A549 (cell line): ENCODE results near the gene NIN. TPM values are rescaled to one million over a fixed set of nuclear protein-coding genes. Genes with fewer than 3 reads are reported as not detected.

ENCODE experiments used
- ATAC-seq, 2 experiments: fragments of 200-7000 bp in 1 of 2; fragments of >200 bp in 1 of 2; cut with Nextera tagmentation in 1 of 2; cut with Tn5 transposase in 1 of 2; 3 replicates each; pipeline versions ENCODE4 v1.8.0 to v1.9.1; 2018 to 2020; ENCODE audit warnings: mild to moderate bottlenecking in 1 of 2, moderate library complexity in 1 of 2
- CTCF ChIA-PET: fragments of 300-600 bp; sonication (Branson Sonifier 250); formaldehyde crosslinking; extraction: SDS; loops from one replicate; lab custom pipeline; 2021; ENCODE audit warnings: antibody characterized with exemption, inconsistent platforms; lab: Yijun Ruan, JAX
- POLR2A ChIA-PET: fragments of 350-600 bp; formaldehyde crosslinking; extraction: SDS; loops from one replicate; lab custom pipeline; 2021; ENCODE audit warnings: antibody characterized with exemption, inconsistent platforms; lab: Yijun Ruan, JAX
- DNase-seq, 2 experiments: peaks; one replicate each; pipeline versions ENCODE4 v3.0.0 to v3.0.0-alpha.2; 2011 to 2016; ENCODE audit warnings: low read depth in 1 of 2, low spot score in 1 of 2
- FAIRE-seq: peaks from 2 replicates; lab custom pipeline; 2011; peaks lifted over from hg19 to GRCh38; lab: Jason Lieb, UNC
- H3K27ac ChIP-seq, 2 experiments: fragments of >200 bp; sonication (Bioruptor Twin); formaldehyde crosslinking; 3 replicates each; pipeline ENCODE4 v1.5.1; 2016 to 2017
- H3K4me1 ChIP-seq: fragments of >200 bp; sonication (Bioruptor Twin); formaldehyde crosslinking; 3 replicates; pipeline ENCODE4 v1.6.1; 2016
- H3K4me2 ChIP-seq: fragments of >200 bp; sonication (Bioruptor Twin); formaldehyde crosslinking; 3 replicates; pipeline ENCODE4 v1.6.1; 2016
- H3K4me3 ChIP-seq: fragments of >200 bp; sonication (Bioruptor Twin); formaldehyde crosslinking; 3 replicates; pipeline ENCODE4 v1.5.1; 2016
- H3K9me3 ChIP-seq: fragments of >200 bp; sonication (Bioruptor Twin); formaldehyde crosslinking; 3 replicates; pipeline ENCODE4 v1.6.1; 2016
- BHLHE40 ChIP-seq: IDR thresholded peaks from 2 replicates; pipeline ENCODE4 v1.6.1; 2012; ENCODE audit warnings: low read depth, low read length, inconsistent platforms
- EHF ChIP-seq: fragments of 250-450 bp; sonication (Bioruptor Pico); IDR thresholded peaks from 2 replicates; pipeline ENCODE4 v1.5.0; 2020; ENCODE audit warnings: mild to moderate bottlenecking
- EHMT2 ChIP-seq: fragments of 200-600 bp; sonication (generic); IDR thresholded peaks from 2 replicates; pipeline ENCODE4 v1.6.1; 2016; ENCODE audit warnings: antibody characterized with exemption, low read depth, mild to moderate bottlenecking, moderate library complexity
- EP300 ChIP-seq, 2 experiments: fragments of >200 bp; sonication (Bioruptor Twin); formaldehyde crosslinking; IDR thresholded peaks; 2 replicates in 1 of 2; 3 replicates in 1 of 2; pipeline ENCODE4 v1.6.1; 2016 to 2017
- ESRRA ChIP-seq: fragments of 150-350 bp; IDR thresholded peaks from 2 replicates; pipeline ENCODE4 v1.6.1; 2014; ENCODE audit warnings: mild to moderate bottlenecking, low read length, borderline replicate concordance
- FOSL2 ChIP-seq, 2 experiments: fragments of 450-650 bp in 1 of 2; fragments of >200 bp in 1 of 2; sonication (Bioruptor Twin) in 1 of 2; formaldehyde crosslinking; IDR thresholded peaks; 2 replicates each; pipeline versions ENCODE4 v1.5.0 to v1.6.1; 2016 to 2020; ENCODE audit warnings: mild to moderate bottlenecking in 1 of 2, moderate library complexity in 1 of 2
- GATA3 ChIP-seq: IDR thresholded peaks from 2 replicates; pipeline ENCODE4 v1.6.1; 2012; ENCODE audit warnings: borderline replicate concordance
- HDAC2 ChIP-seq: fragments of 200-600 bp; sonication (generic); IDR thresholded peaks from 2 replicates; pipeline ENCODE4 v1.6.1; 2016
- HEYL ChIP-seq: fragments of 250-450 bp; sonication (Bioruptor Pico); IDR thresholded peaks from 2 replicates; pipeline ENCODE4 v1.8.0; 2021; ENCODE audit warnings: mild to moderate bottlenecking, moderate library complexity
- JUN ChIP-seq, 2 experiments: fragments of >200 bp; sonication (Bioruptor Twin); formaldehyde crosslinking; IDR thresholded peaks; 2 replicates in 1 of 2; 3 replicates in 1 of 2; pipeline ENCODE4 v1.6.1; 2016 to 2017
- MAFK ChIP-seq: fragments of 450-650 bp; IDR thresholded peaks from 2 replicates; pipeline ENCODE4 v1.6.1; 2014; ENCODE audit not compliant: partially characterized antibody
- MYC ChIP-seq: IDR thresholded peaks from 2 replicates; pipeline ENCODE4 v1.6.1; 2012; ENCODE audit warnings: mild to moderate bottlenecking, inconsistent platforms, low read length, improper control_type of control experiment, borderline replicate concordance
- NFE2L2 ChIP-seq: fragments of 150-350 bp; conservative IDR thresholded peaks from 2 replicates; pipeline ENCODE4 v1.6.1; 2014; ENCODE audit warnings: low read length
- POLR2A ChIP-seq: IDR thresholded peaks from 2 replicates; pipeline ENCODE4 v1.6.1; 2012; ENCODE audit warnings: mild to moderate bottlenecking, low read length
- RAD21 ChIP-seq, 2 experiments: fragments of >200 bp in 1 of 2; sonication (Bioruptor Twin) in 1 of 2; formaldehyde crosslinking in 1 of 2; IDR thresholded peaks in 1 of 2; conservative IDR thresholded peaks in 1 of 2; 2 replicates in 1 of 2; 3 replicates in 1 of 2; pipeline ENCODE4 v1.6.1; 2012 to 2018; ENCODE audit warnings: inconsistent platforms in 1 of 2
- SMC3 ChIP-seq: fragments of >200 bp; sonication (Bioruptor Twin); formaldehyde crosslinking; IDR thresholded peaks from 3 replicates; pipeline ENCODE4 v1.6.1; 2018; ENCODE audit warnings: inconsistent platforms
- ZNF302 ChIP-seq: fragments of 250-450 bp; sonication (Bioruptor Pico); IDR thresholded peaks from 2 replicates; pipeline ENCODE4 v1.9.0; 2021; ENCODE audit warnings: inconsistent platforms, mild to moderate bottlenecking, moderate library complexity
- WGBS: methylation state at CpG from one replicate; pipeline ENCODE4 v1.1.6; 2017; ENCODE audit errors: missing lambda C conversion rate; 5-methylcytosine and 5-hydroxymethylcytosine counted together
- polyA plus RNA-seq, 4 experiments: library from polyadenylated mRNA; depleted of rRNA in 3 of 4; stranded (reverse); fragments of >200 nt; fragmentation: RNase III in 1 of 4; extraction: RNeasy Plus Mini Kit Qiagen cat#74134 plus additional on column Dnase treatment in 1 of 4; gene quantifications; 2 replicates in 3 of 4; 3 replicates in 1 of 4; pipeline ENCODE4 v1.2.3, GENCODE V29; 2011 to 2017
- TF ChIP-seq, protein P1 (sequence below): IDR thresholded peaks from 2 replicates; pipeline ENCODE4 v1.6.1; 2012; ENCODE audit warnings: low read depth, borderline replicate concordance
- TF ChIP-seq, protein P2 (sequence below): IDR thresholded peaks from 2 replicates; pipeline ENCODE4 v1.6.1; 2012
- TF ChIP-seq, protein P3 (sequence below): fragments of 150-350 bp; IDR thresholded peaks from 2 replicates; pipeline ENCODE4 v1.6.1; 2014; ENCODE audit warnings: low read depth, mild to moderate bottlenecking, low read length
- TF ChIP-seq, protein P4 (sequence below): fragments of 250-450 bp; sonication (Bioruptor Pico); IDR thresholded peaks from 2 replicates; pipeline ENCODE4 v1.5.0; 2020; ENCODE audit warnings: low read depth, mild to moderate bottlenecking, moderate library complexity
- TF ChIP-seq, protein P5 (sequence below): fragments of 250-450 bp; sonication (Bioruptor Pico); IDR thresholded peaks from 2 replicates; pipeline ENCODE4 v1.5.0; 2021; ENCODE audit warnings: mild to moderate bottlenecking, moderate library complexity, borderline replicate concordance

NIN gene
- polyA plus RNA-seq, 2 of the 4 experiments (the other 2 are of a cell fraction): 12.4 to 19.5 TPM

GRCh38 chr14:50844391-50844790 is 13.4 kb upstream of the NIN start:
- no peak for ATAC-seq
- 89% methylated on average over 2 of the region's 2 CpGs for WGBS
- Histone ChIP-seq H3K4me1 (peaks cover 11% of the 10 kb centered on the region; the same call in 2 of the 3 replicates), H3K9me3 (no peaks in the 10 kb centered on the region), H3K27ac (no peak overlapping the region), H3K4me3 (no peak overlapping the region), H3K4me2 (no peak overlapping the region)
- no peak for FAIRE-seq
- CTCF ChIA-PET: interaction anchor here (5.0 kb wide), 1 partner anchor 15 kb away, joined by 41 read pairs; no protein-coding TSS in a partner anchor
- no peak for TF ChIP-seq ESRRA
- TF ChIP-seq GATA3: no peak
- no peak for TF ChIP-seq EHMT2
- TF ChIP-seq SMC3: no peak
- no peak for TF ChIP-seq ZNF302 (CRISPR knock-in tag)
- TF ChIP-seq, protein P1, sequence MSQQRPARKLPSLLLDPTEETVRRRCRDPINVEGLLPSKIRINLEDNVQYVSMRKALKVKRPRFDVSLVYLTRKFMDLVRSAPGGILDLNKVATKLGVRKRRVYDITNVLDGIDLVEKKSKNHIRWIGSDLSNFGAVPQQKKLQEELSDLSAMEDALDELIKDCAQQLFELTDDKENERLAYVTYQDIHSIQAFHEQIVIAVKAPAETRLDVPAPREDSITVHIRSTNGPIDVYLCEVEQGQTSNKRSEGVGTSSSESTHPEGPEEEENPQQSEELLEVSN: no peak
- TF ChIP-seq POLR2A: no peak
- TF ChIP-seq NFE2L2: no peak
- DNase-seq: no peak
- POLR2A ChIA-PET: no interaction called here

DNA sequence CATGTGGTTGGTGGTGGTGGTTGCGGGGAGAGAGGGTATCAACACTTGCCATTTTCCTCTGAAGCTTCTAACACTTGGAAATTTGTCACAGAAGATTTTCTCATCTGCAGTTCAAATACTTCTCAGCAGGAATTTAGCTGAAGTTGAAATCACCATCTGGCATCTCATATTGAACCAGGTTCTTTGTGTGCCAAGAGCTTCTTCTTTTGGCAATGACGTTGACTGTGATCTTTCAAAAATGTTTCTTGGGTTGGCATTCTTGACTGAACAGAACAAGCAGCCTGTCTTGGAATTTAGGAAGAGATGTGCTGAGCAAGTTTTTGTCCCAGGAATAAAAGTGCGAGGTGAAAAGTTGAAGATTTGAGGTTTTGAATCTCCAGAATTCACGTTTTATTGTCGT is 8.7 kb upstream of the NIN start:
- DNase-seq: no peak
- no peak overlapping the region for H3K4me2 ChIP-seq
- no peak for FAIRE-seq
- no peak overlapping the region for H3K4me3 ChIP-seq
- ChIA-PET CTCF (interaction anchor here (0.8 to 2.8 kb wide), 6 partner anchors 8 to 20 kb away, joined by 3 to 12 read pairs (median 5); no protein-coding TSS in a partner anchor), POLR2A (no interaction called here)
- H3K4me1 ChIP-seq: no peaks in the 10 kb centered on the region; the same call in 2 of the 3 replicates
- no peaks in the 10 kb centered on the region for H3K9me3 ChIP-seq
- H3K27ac ChIP-seq: no peak overlapping the region
- no peak for ATAC-seq
- TF ChIP-seq EHF (CRISPR knock-in tag): no peak
- TF ChIP-seq, protein P2, sequence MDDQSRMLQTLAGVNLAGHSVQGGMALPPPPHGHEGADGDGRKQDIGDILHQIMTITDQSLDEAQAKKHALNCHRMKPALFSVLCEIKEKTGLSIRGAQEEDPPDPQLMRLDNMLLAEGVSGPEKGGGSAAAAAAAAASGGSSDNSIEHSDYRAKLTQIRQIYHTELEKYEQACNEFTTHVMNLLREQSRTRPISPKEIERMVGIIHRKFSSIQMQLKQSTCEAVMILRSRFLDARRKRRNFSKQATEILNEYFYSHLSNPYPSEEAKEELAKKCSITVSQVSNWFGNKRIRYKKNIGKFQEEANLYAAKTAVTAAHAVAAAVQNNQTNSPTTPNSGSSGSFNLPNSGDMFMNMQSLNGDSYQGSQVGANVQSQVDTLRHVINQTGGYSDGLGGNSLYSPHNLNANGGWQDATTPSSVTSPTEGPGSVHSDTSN: no peak
- TF ChIP-seq HEYL (CRISPR knock-in tag): no peak
- no peak for TF ChIP-seq ESRRA
- TF ChIP-seq EP300 (IDR thresholded peaks at IDR 0.05): no peak
- TF ChIP-seq, protein P3, sequence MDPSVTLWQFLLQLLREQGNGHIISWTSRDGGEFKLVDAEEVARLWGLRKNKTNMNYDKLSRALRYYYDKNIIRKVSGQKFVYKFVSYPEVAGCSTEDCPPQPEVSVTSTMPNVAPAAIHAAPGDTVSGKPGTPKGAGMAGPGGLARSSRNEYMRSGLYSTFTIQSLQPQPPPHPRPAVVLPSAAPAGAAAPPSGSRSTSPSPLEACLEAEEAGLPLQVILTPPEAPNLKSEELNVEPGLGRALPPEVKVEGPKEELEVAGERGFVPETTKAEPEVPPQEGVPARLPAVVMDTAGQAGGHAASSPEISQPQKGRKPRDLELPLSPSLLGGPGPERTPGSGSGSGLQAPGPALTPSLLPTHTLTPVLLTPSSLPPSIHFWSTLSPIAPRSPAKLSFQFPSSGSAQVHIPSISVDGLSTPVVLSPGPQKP: no peak
- no peak for TF ChIP-seq RAD21 (conservative IDR thresholded peaks at IDR 0.05 in 1 of 2, IDR thresholded peaks at IDR 0.05 in 1 of 2)
- TF ChIP-seq JUN (IDR thresholded peaks at IDR 0.05): no peak
- WGBS: 86% methylated on average over 5 of the region's 5 CpGs

DNA sequence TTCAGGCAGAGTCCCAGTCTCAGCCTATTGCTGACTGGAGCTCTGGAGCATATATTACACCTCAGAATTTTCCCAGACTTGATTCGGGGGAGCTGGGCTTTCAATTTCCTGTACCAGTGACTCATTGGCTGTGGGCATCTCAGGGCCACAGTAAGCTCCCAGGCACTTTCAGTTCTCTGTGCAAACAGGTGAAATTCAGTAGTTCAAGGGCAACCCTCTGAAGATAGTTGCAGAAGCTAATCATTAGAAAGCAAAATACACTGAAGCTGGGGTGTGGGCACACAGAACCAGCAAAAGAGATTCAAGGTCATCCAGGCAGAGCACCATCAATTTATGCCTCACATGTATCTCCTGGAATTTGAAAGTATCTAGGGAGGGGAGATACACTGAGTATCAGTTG is 8.1 kb upstream of the NIN start:
- WGBS: 38% methylated on average over 1 of the region's 1 CpG
- no peak overlapping the region for H3K4me2 ChIP-seq
- H3K4me1 ChIP-seq: no peaks in the 10 kb centered on the region; the same call in 2 of the 3 replicates
- POLR2A ChIA-PET: no interaction called here
- ATAC-seq (no peak; a peak in 1 of 6 replicates), FAIRE-seq (no peak)
- H3K4me3 ChIP-seq: no peak overlapping the region
- no peak overlapping the region for H3K27ac ChIP-seq
- no peaks in the 10 kb centered on the region for H3K9me3 ChIP-seq
- no peak for TF ChIP-seq BHLHE40
- no peak for TF ChIP-seq RAD21 (conservative IDR thresholded peaks at IDR 0.05 in 1 of 2, IDR thresholded peaks at IDR 0.05 in 1 of 2)
- no peak for TF ChIP-seq MYC
- TF ChIP-seq HDAC2: no peak
- no peak for TF ChIP-seq ZNF302 (CRISPR knock-in tag)
- TF ChIP-seq, protein P4, sequence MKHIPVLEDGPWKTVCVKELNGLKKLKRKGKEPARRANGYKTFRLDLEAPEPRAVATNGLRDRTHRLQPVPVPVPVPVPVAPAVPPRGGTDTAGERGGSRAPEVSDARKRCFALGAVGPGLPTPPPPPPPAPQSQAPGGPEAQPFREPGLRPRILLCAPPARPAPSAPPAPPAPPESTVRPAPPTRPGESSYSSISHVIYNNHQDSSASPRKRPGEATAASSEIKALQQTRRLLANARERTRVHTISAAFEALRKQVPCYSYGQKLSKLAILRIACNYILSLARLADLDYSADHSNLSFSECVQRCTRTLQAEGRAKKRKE: no peak
- TF ChIP-seq, protein P5, sequence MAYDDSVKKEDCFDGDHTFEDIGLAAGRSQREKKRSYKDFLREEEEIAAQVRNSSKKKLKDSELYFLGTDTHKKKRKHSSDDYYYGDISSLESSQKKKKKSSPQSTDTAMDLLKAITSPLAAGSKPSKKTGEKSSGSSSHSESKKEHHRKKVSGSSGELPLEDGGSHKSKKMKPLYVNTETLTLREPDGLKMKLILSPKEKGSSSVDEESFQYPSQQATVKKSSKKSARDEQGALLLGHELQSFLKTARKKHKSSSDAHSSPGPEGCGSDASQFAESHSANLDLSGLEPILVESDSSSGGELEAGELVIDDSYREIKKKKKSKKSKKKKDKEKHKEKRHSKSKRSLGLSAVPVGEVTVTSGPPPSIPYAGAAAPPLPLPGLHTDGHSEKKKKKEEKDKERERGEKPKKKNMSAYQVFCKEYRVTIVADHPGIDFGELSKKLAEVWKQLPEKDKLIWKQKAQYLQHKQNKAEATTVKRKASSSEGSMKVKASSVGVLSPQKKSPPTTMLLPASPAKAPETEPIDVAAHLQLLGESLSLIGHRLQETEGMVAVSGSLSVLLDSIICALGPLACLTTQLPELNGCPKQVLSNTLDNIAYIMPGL (CRISPR knock-in tag): no peak
- TF ChIP-seq, protein P3: no peak
- TF ChIP-seq SMC3: no peak
- no peak for TF ChIP-seq FOSL2 (IDR thresholded peaks at IDR 0.05)
- no peak for TF ChIP-seq FOSL2 (CRISPR knock-in tag; IDR thresholded peaks at IDR 0.05)
- TF ChIP-seq EP300 (IDR thresholded peaks at IDR 0.05): no peak
- no peak for TF ChIP-seq MAFK
- TF ChIP-seq, all 56 proteins: peak for 0
- DNase-seq: no peak
- CTCF ChIA-PET: interaction anchor here (0.8 to 2.8 kb wide), 6 partner anchors 8 to 21 kb away, joined by 3 to 12 read pairs (median 5); no protein-coding TSS in a partner anchor
